IPS DF 6.9 (cell line): ENCODE results near the gene ZNF750.

ENCODE experiments used
- DNase-seq: peaks from one replicate; pipeline ENCODE4 v3.0.0-alpha.2; 2013; ENCODE audit warnings: low read depth, low spot score
- H3K27ac ChIP-seq: one replicate; pipeline ENCODE4 v1.5.1; 2013; ENCODE audit warnings: low read length, control low read depth
- H3K27me3 ChIP-seq: 2 replicates; pipeline ENCODE4 v1.6.1; 2013; ENCODE audit warnings: mild to moderate bottlenecking, low read length; ENCODE audit not compliant: control insufficient read depth, insufficient read depth
- H3K36me3 ChIP-seq: 2 replicates; pipeline ENCODE4 v1.6.1; 2013; ENCODE audit warnings: low read length; ENCODE audit not compliant: control insufficient read depth, insufficient read depth
- H3K4me1 ChIP-seq: 2 replicates; pipeline ENCODE4 v1.6.1; 2013; ENCODE audit warnings: low read length; ENCODE audit not compliant: control insufficient read depth, insufficient read depth
- H3K4me3 ChIP-seq: 2 replicates; pipeline ENCODE4 v1.5.1; 2013; ENCODE audit warnings: mild to moderate bottlenecking, low read length
- H3K9me3 ChIP-seq: 2 replicates; pipeline ENCODE4 v1.6.1; 2013; ENCODE audit warnings: low read length, inconsistent platforms; ENCODE audit not compliant: control insufficient read depth, insufficient read depth
- WGBS: extraction: QIAGEN DNeasy Blood & Tissue Kit; methylation state at CpG from one replicate; pipeline ENCODE4 v1.1.7; 2013; ENCODE audit warnings: mixed read lengths, missing lambda C conversion rate; ENCODE audit not compliant: insufficient read length, insufficient coverage; 5-methylcytosine and 5-hydroxymethylcytosine counted together

ZNF750 gene

DNA sequence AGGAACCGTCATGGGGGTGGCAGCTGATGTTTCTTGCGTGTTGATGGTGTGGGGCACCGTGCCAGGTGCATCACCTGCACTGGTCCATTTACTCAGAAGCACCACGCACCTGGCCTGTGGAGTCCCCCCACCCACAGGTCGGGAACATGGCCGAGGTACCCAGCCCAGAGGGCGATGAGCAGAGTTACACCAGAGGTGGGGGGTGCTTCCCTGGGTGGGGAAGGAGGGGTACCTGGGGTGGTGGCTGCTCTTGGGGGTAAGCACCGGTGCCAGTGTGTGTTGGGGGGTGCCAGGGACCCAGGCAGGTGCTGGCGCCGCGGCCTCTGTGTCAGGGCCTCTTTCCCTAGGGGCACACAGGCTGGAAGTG lies 5.0 kb upstream of the ZNF750 start:
- no peak overlapping the region for H3K4me3 ChIP-seq
- peaks cover 6% of the 10 kb centered on the region for H3K4me1 ChIP-seq
- no CpG with 5 or more reads among the region's 11 CpGs for WGBS
- no peak for DNase-seq
- H3K9me3 ChIP-seq: no peaks in the 10 kb centered on the region
- no peaks in the 10 kb centered on the region for H3K27me3 ChIP-seq
- no peak overlapping the region for H3K27ac ChIP-seq
- H3K36me3 ChIP-seq: peaks cover 7% of the 10 kb centered on the region; the same call in 1 of the 2 replicates

- Histone ChIP-seq H3K4me1 (peaks cover 6% of the 10 kb centered on the region), H3K27ac (no peak overlapping the region), H3K4me3 (no peak overlapping the region), H3K9me3 (no peaks in the 10 kb centered on the region), H3K36me3 (peaks cover 3% of the 10 kb centered on the region; the same call in 1 of the 2 replicates), H3K27me3 (no peaks in the 10 kb centered on the region)
- WGBS: no CpG with 5 or more reads among the region's 7 CpGs
- no peak for DNase-seq
Observed at GRCh38 chr17:82843904-82844680, 4.3 kb upstream of the ZNF750 start.

GRCh38 chr17:82841921-82842596 lies 2.2 kb upstream of the ZNF750 start:
- Histone ChIP-seq H3K27ac (no peak overlapping the region), H3K9me3 (no peaks in the 10 kb centered on the region), H3K36me3 (0 out of 2 replicates have a peak, but pooled peaks cover 3% of the 10 kb centered on the region), H3K27me3 (no peaks in the 10 kb centered on the region), H3K4me3 (no peak overlapping the region), H3K4me1 (peaks cover 6% of the 10 kb centered on the region)
- DNase-seq: no peak
- WGBS: no CpG with 5 or more reads among the region's 16 CpGs

GRCh38 chr17:82840431-82840831 lies 609 bp upstream of the ZNF750 start:
- WGBS: no CpG with 5 or more reads among the region's 12 CpGs
- Histone ChIP-seq H3K27ac (no peak overlapping the region), H3K36me3 (no peaks in the 10 kb centered on the region), H3K4me1 (peaks cover 6% of the 10 kb centered on the region), H3K9me3 (no peaks in the 10 kb centered on the region), H3K4me3 (no peak overlapping the region), H3K27me3 (no peaks in the 10 kb centered on the region)
- DNase-seq: no peak

- no peak for DNase-seq
Observed at GRCh38 chr17:82838386-82839063, 1.3 kb downstream of the ZNF750 start.

DNA sequence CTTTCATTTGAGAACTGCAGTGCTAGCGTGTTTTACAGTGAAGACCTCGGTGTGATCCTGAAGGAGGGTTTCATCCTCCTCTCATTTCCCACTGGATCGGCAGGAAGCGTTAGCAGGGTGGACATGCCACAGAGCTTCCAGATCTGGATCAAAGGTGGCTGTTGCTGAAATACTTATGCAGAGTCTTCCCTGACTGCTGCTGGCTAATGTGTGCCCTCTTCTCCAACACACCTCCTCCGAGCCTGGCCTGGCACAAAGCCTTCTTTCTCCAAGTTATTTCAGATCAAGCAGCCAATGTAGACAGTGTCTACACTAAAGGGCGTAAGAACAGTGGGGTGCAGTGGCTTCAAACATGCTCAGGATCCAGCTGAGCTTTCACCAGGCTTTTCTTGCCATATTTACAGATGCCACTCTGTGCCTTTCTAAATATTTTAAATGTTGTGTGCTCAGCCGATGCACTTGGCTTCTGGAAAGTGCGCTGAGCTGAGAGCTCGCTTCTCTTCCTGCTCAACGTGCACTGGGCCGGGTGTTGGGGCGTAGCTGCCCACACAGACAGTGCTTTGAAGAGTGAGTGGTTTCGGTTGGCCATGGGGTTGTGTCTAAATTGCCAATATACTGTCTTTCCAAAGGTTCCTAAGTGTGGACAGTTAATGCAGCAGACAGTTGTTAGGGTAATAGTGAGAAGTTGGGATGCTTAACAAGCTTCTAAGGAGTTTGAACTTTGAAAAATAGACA lies 2.1 kb downstream of the ZNF750 start:
- 0 out of 2 replicates have a peak, but pooled peaks cover 2% of the 10 kb centered on the region for H3K36me3 ChIP-seq
- no peaks in the 10 kb centered on the region for H3K9me3 ChIP-seq
- H3K4me3 ChIP-seq: no peak overlapping the region
- no CpG with 5 or more reads among the region's 13 CpGs for WGBS
- no peak for DNase-seq
- H3K4me1 ChIP-seq: peaks cover 6% of the 10 kb centered on the region
- no peaks in the 10 kb centered on the region for H3K27me3 ChIP-seq
- H3K27ac ChIP-seq: no peak overlapping the region

More at GRCh38 chr17:82838386-82839063, 1.3 kb downstream of the ZNF750 start:
- Histone ChIP-seq H3K4me1 (peaks cover 6% of the 10 kb centered on the region), H3K9me3 (no peaks in the 10 kb centered on the region), H3K36me3 (no peaks in the 10 kb centered on the region), H3K27me3 (no peaks in the 10 kb centered on the region), H3K27ac (no peak overlapping the region), H3K4me3 (no peak overlapping the region)
- no CpG with 5 or more reads among the region's 17 CpGs for WGBS

- no peak for DNase-seq
- Histone ChIP-seq H3K27ac (no peak overlapping the region), H3K9me3 (no peaks in the 10 kb centered on the region), H3K27me3 (no peaks in the 10 kb centered on the region), H3K36me3 (0 out of 2 replicates have a peak, but pooled peaks cover 2% of the 10 kb centered on the region), H3K4me3 (no peak overlapping the region), H3K4me1 (peaks cover 6% of the 10 kb centered on the region)
- no CpG with 5 or more reads among the region's 12 CpGs for WGBS
Observed at GRCh38 chr17:82836823-82837357, 2.9 kb downstream of the ZNF750 start.

- H3K27ac ChIP-seq: no peak overlapping the region
- H3K4me3 ChIP-seq: no peak overlapping the region
- no peaks in the 10 kb centered on the region for H3K9me3 ChIP-seq
- 0 out of 2 replicates have a peak, but pooled peaks cover 2% of the 10 kb centered on the region for H3K36me3 ChIP-seq
- no CpG with 5 or more reads among the region's 28 CpGs for WGBS
- no peak for DNase-seq
- H3K27me3 ChIP-seq: no peaks in the 10 kb centered on the region
- peaks cover 6% of the 10 kb centered on the region for H3K4me1 ChIP-seq
Observed at GRCh38 chr17:82835766-82836512, 3.9 kb downstream of the ZNF750 start.

GRCh38 chr17:82835122-82835521 lies 4.7 kb downstream of the ZNF750 start:
- no peak for DNase-seq
- Histone ChIP-seq H3K36me3 (0 out of 2 replicates have a peak, but pooled peaks cover 2% of the 10 kb centered on the region), H3K4me3 (no peak overlapping the region), H3K4me1 (peaks cover under 1% of the 10 kb centered on the region; the same call in 1 of the 2 replicates), H3K9me3 (no peaks in the 10 kb centered on the region), H3K27me3 (no peaks in the 10 kb centered on the region), H3K27ac (no peak overlapping the region)
- WGBS: no CpG with 5 or more reads among the region's 9 CpGs
